Activated T-cell treated with anti-CD3 and anti-CD28 coated beads, Interleukin-2, amount 50 U/mL, for 72 hours (primary cell): ENCODE measurements around the gene AKAP5. TPM values are rescaled to one million over a fixed set of nuclear protein-coding genes. Genes with fewer than 3 reads are reported as not detected.

Source experiments
- ATAC-seq, 2 donors: fragments of 150-1000 bp; cut with Tn5 transposase; replicated peaks in 1 of 2; 2 replicates each; pipeline ENCODE4 v1.10.0; 2021; ENCODE audit warnings: moderate library complexity in 2 of 2, mild to moderate bottlenecking in 1 of 2
- DNase-seq, 2 donors: peaks; one replicate each; pipeline ENCODE4 v3.0.0; 2021 to 2022; ENCODE audit warnings: mixed read lengths in 1 of 2
- H3K27ac Mint-ChIP-seq: one replicate; pipeline ENCODE4 v1.8.0; 2022; ENCODE audit warnings: mild to moderate bottlenecking, moderate library complexity, mixed read lengths
- H3K27me3 Mint-ChIP-seq: one replicate; pipeline ENCODE4 v1.8.0; 2022; ENCODE audit warnings: low read depth, mixed read lengths
- H3K36me3 Mint-ChIP-seq, 2 donors: one replicate each; pipeline ENCODE4 v1.8.0; 2022; ENCODE audit warnings: mixed read lengths in 2 of 2, mild to moderate bottlenecking in 1 of 2; ENCODE audit not compliant: insufficient read depth in 2 of 2
- H3K4me1 Mint-ChIP-seq: one replicate; pipeline ENCODE4 v1.8.0; 2022; ENCODE audit warnings: low read depth, mixed read lengths
- H3K4me3 Mint-ChIP-seq, 2 donors: one replicate each; pipeline ENCODE4 v1.8.0; 2022; ENCODE audit warnings: mild to moderate bottlenecking in 2 of 2, mixed read lengths in 2 of 2, moderate library complexity in 2 of 2
- H3K9me3 Mint-ChIP-seq, 2 donors: one replicate each; pipeline ENCODE4 v1.8.0; 2022; ENCODE audit warnings: mixed read lengths in 2 of 2
- total RNA-seq, 2 donors: library from RNA; stranded (reverse); gene quantifications; one replicate each; pipeline ENCODE4 v1.2.3, GENCODE V29; 2022

Gene AKAP5
- total RNA-seq, 2 donors from 2014 or later: 1.2 to 1.9 TPM

- Mint-ChIP-seq H3K27me3 (no peaks in the 10 kb centered on the region), H3K36me3 (peaks cover 3 to 13% of the 10 kb centered on the region in 2 donors)
Measured at GRCh38 chr14:64500088-64500487, 34.8 kb downstream of the AKAP5 start.

GRCh38 chr14:64501411-64502171 lies 36.3 kb downstream of the AKAP5 start:
- peak overlapping the region; percentile 86 to 97 for H3K4me3 Mint-ChIP-seq
- H3K27ac Mint-ChIP-seq: peak overlapping the region; percentile 98
- H3K27me3 Mint-ChIP-seq: no peaks in the 10 kb centered on the region
- DNase-seq: no peak
- no peaks in the 10 kb centered on the region for H3K9me3 Mint-ChIP-seq
- peaks cover 9 to 15% of the 10 kb centered on the region in 2 donors for H3K36me3 Mint-ChIP-seq
- H3K4me1 Mint-ChIP-seq: peaks cover 60% of the 10 kb centered on the region
- no peak for ATAC-seq

More at GRCh38 chr14:64500088-64500487, 34.8 kb downstream of the AKAP5 start:
- no peak for DNase-seq
- Mint-ChIP-seq H3K4me3 (peak overlapping the region; percentile 86 to 97), H3K9me3 (no peaks in the 10 kb centered on the region), H3K27ac (peak overlapping the region; percentile 98), H3K4me1 (peaks cover 59% of the 10 kb centered on the region)
- no peak for ATAC-seq

GRCh38 chr14:64502456-64502855 lies 37.2 kb downstream of the AKAP5 start:
- no peaks in the 10 kb centered on the region for H3K9me3 Mint-ChIP-seq
- H3K27me3 Mint-ChIP-seq: no peaks in the 10 kb centered on the region
- H3K36me3 Mint-ChIP-seq: peaks cover 9 to 13% of the 10 kb centered on the region in 2 donors
- H3K4me3 Mint-ChIP-seq: peak overlapping the region; percentile 86 to 97
- H3K27ac Mint-ChIP-seq: peak overlapping the region; percentile 98
- ATAC-seq (no peak), DNase-seq (peak in 1 of 2 donors; percentile 25)
- H3K4me1 Mint-ChIP-seq: peaks cover 61% of the 10 kb centered on the region

- Mint-ChIP-seq H3K4me3 (peak overlapping the region; percentile 86 to 97), H3K9me3 (no peaks in the 10 kb centered on the region), H3K27me3 (no peaks in the 10 kb centered on the region), H3K36me3 (peaks cover 9 to 14% of the 10 kb centered on the region in 2 donors), H3K4me1 (peaks cover 66% of the 10 kb centered on the region), H3K27ac (peak overlapping the region; percentile 98)
- ATAC-seq (no peak), DNase-seq (peak; percentile 25 to 28)
Measured at GRCh38 chr14:64502887-64503433, 37.7 kb downstream of the AKAP5 start.

- Mint-ChIP-seq H3K36me3 (peaks cover 9 to 13% of the 10 kb centered on the region in 2 donors), H3K9me3 (no peaks in the 10 kb centered on the region), H3K27ac (peak within 1 kb of the TSS; percentile 98), H3K4me3 (peak within 1 kb of the TSS; percentile 86 to 97), H3K27me3 (no peaks in the 10 kb centered on the region), H3K4me1 (peaks cover 74% of the 10 kb centered on the region)
- ATAC-seq: peak; percentile 68
- DNase-seq: peak; percentile 93 to 95
Measured at GRCh38 chr14:64503434-64504309, 38.4 kb downstream of the AKAP5 start, which contains the start of gene ZBTB25. ZBTB25 (minus strand) TSS chr14:64503838; CDS start chr14:64490533, 13,305 bp downstream.

- Mint-ChIP-seq H3K36me3 (peaks cover 7 to 9% of the 10 kb centered on the region in 2 donors), H3K4me3 (peak within 1 kb of the TSS; percentile 86 to 97), H3K4me1 (peaks cover 74% of the 10 kb centered on the region)
Measured at GRCh38 chr14:64504310-64504896, 39.1 kb downstream of the AKAP5 start, which contains the start of gene ZBTB1. ZBTB1 (plus strand) TSS chr14:64504770; CDS start chr14:64521505, 16,735 bp downstream.

GRCh38 chr14:64504897-64505794 lies 39.8 kb downstream of the AKAP5 start:
- H3K27me3 Mint-ChIP-seq: no peaks in the 10 kb centered on the region
- ATAC-seq (peak; percentile 31 to 32), DNase-seq (peak; percentile 85 to 86)
- H3K4me1 Mint-ChIP-seq: peaks cover 74% of the 10 kb centered on the region
- H3K27ac Mint-ChIP-seq: peak overlapping the region; percentile 72
- no peaks in the 10 kb centered on the region for H3K9me3 Mint-ChIP-seq
- H3K36me3 Mint-ChIP-seq: peaks cover 5 to 9% of the 10 kb centered on the region in 2 donors
- H3K4me3 Mint-ChIP-seq: peak overlapping the region; percentile 86 to 97

More at GRCh38 chr14:64504310-64504896, 39.1 kb downstream of the AKAP5 start, which contains the start of gene ZBTB1:
- peak; percentile 63 to 68 for ATAC-seq
- Mint-ChIP-seq H3K9me3 (no peaks in the 10 kb centered on the region), H3K27ac (peak within 1 kb of the TSS; percentile 95), H3K27me3 (no peaks in the 10 kb centered on the region)
- peak; percentile 90 to 94 for DNase-seq

- no peaks in the 10 kb centered on the region for H3K9me3 Mint-ChIP-seq
- no peaks in the 10 kb centered on the region for H3K27me3 Mint-ChIP-seq
- peaks cover 5 to 9% of the 10 kb centered on the region in 2 donors for H3K36me3 Mint-ChIP-seq
- H3K27ac Mint-ChIP-seq: peak overlapping the region; percentile 72
- ATAC-seq (no peak), DNase-seq (no peak)
- peak overlapping the region; percentile 86 to 93 for H3K4me3 Mint-ChIP-seq
- H3K4me1 Mint-ChIP-seq: peaks cover 73% of the 10 kb centered on the region
Measured at GRCh38 chr14:64506721-64507120, 41.4 kb downstream of the AKAP5 start.

- ATAC-seq: no peak
- DNase-seq: peak; percentile 44 to 63
- peaks cover 5 to 9% of the 10 kb centered on the region in 2 donors for H3K36me3 Mint-ChIP-seq
- H3K4me3 Mint-ChIP-seq: peak overlapping the region; percentile 86 to 93
- H3K27me3 Mint-ChIP-seq: no peaks in the 10 kb centered on the region
- H3K27ac Mint-ChIP-seq: peak overlapping the region; percentile 72
- peaks cover 71% of the 10 kb centered on the region for H3K4me1 Mint-ChIP-seq
- no peaks in the 10 kb centered on the region for H3K9me3 Mint-ChIP-seq
Measured at GRCh38 chr14:64507376-64508156, 42.3 kb downstream of the AKAP5 start.

GRCh38 chr14:64508215-64508776 lies 43.0 kb downstream of the AKAP5 start:
- ATAC-seq (no peak), DNase-seq (no peak)
- peaks cover 5 to 7% of the 10 kb centered on the region in 2 donors for H3K36me3 Mint-ChIP-seq
- no peaks in the 10 kb centered on the region for H3K9me3 Mint-ChIP-seq
- no peaks in the 10 kb centered on the region for H3K27me3 Mint-ChIP-seq
- H3K4me1 Mint-ChIP-seq: peaks cover 71% of the 10 kb centered on the region
- peak overlapping the region; percentile 86 to 93 for H3K4me3 Mint-ChIP-seq
- H3K27ac Mint-ChIP-seq: peak overlapping the region; percentile 72

GRCh38 chr14:64509036-64509435 lies 43.7 kb downstream of the AKAP5 start:
- H3K27ac Mint-ChIP-seq: peak overlapping the region; percentile 72
- DNase-seq (no peak), ATAC-seq (no peak)
- H3K36me3 Mint-ChIP-seq: peaks cover 7% of the 10 kb centered on the region in 2 donors
- no peaks in the 10 kb centered on the region for H3K27me3 Mint-ChIP-seq
- H3K4me1 Mint-ChIP-seq: peaks cover 77% of the 10 kb centered on the region
- H3K9me3 Mint-ChIP-seq: no peaks in the 10 kb centered on the region
- H3K4me3 Mint-ChIP-seq: peak overlapping the region; percentile 86 to 93
